ENCODE data around the gene CERS6.

CERS6 gene

DNA sequence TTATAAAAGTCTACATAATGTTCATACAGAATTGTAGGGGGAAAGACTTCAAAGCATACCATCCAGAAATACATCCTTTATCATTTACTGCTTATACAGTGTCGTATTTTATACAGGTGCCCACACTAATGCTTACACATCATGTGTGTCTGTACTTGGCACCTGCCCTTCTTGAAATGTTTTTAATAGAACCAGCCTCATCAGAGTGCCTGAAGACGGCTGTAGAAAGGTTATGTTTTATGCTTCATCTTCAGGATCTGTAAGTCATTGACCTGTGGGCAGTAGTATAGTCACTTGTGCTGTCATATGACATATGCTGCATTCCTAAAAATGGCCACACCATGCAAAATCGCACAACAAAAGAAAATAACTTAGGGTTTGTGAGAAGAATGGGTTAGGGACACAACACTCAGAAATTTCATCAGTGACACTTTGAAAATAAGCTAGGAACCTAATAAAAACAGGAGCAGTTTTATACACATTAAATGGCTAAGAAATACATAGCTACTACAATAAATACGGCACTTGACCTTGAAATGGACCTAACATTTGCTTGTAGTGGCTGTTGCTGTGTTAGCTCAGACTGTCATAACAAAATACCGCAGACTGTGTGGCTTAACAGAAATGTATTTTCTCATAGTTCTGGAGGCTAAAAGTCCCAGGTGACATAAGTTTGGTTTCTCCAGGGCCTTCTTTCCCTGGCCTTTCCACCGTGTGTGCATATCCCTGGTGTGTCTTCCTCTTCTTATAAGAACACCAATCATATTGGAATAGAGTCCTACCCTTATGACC lies 112.6 kb downstream of the CERS6 start:
- H3K27ac Mint-ChIP-seq: no peak overlapping the region
- no peaks in the 10 kb centered on the region for H3K9me3 Mint-ChIP-seq
- no peak for ATAC-seq (replicated peaks)
- H3K4me1 Mint-ChIP-seq (ENCODE audit: low read depth in 2 of 2): no peaks in the 10 kb centered on the region
- H3K27me3 Mint-ChIP-seq: no peaks in the 10 kb centered on the region
- no peak overlapping the region for H3K4me3 Mint-ChIP-seq
- no peaks in the 10 kb centered on the region for H3K36me3 Mint-ChIP-seq (ENCODE audit: insufficient read depth)
- no peak for DNase-seq

DNA sequence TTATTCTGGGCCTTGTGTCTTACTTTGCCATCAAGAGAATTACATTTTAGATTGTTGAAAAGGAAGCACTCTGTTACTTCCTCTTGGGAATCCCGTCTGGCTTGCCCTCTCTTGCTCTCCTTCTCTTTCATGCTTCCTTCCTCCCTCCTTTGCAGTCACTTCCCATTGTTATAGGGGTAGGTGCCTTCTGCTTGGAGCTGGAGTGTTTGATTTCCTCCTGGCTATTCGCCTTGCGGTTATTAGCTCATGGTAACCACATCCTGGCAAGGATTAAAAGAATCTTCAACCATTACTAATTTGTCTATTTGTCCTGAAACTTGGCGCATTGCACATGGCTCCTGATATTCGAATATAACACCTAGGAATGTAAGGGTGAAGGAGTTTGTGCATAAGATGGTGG lies 115.0 kb downstream of the CERS6 start:
- ATAC-seq (replicated peaks) (no peak), DNase-seq (no peak)
- Mint-ChIP-seq H3K27ac (no peak overlapping the region), H3K9me3 (no peaks in the 10 kb centered on the region), H3K4me1 (ENCODE audit: low read depth in 2 of 2) (no peaks in the 10 kb centered on the region), H3K4me3 (no peak overlapping the region), H3K27me3 (no peaks in the 10 kb centered on the region), H3K36me3 (ENCODE audit: insufficient read depth) (no peaks in the 10 kb centered on the region)

DNA sequence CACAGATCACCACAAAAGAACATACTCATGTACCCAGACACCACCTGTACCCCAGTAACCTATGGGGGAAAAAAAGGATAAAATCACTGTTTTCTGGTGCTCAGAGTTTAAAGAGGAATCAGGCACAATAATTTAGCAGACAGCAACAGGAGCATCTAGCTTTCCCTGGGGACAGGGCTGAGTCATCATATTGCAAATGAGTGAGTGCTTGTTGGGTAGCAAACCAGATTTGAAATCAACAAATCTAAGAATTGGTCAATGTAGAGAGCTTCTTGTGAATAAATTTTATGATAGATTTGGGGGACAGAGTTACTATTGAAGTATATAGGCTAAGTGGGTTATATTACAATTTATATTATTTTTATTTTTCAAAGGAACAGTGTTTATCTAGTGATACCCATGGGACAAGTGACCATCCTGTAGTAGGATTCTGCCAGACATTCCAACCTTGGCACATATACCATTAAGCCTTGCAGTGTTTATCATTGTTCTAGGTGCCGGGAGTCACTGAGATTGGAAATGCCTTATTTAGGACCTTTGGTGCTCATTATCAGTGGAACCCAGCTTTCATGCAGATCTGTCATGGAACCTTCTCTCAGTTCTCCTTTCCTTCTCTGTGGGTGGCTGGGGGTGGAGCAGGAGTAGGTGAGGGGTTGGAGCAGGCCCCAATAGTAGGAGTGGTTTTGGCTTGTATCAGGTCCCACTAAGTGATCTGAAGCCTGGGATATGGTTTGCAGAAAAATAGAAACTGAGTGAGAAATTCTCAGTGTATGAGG lies 117.2 kb downstream of the CERS6 start:
- Mint-ChIP-seq H3K4me3 (no peak overlapping the region), H3K27ac (no peak overlapping the region), H3K4me1 (ENCODE audit: low read depth in 2 of 2) (no peaks in the 10 kb centered on the region), H3K27me3 (no peaks in the 10 kb centered on the region), H3K9me3 (no peaks in the 10 kb centered on the region), H3K36me3 (ENCODE audit: insufficient read depth) (no peaks in the 10 kb centered on the region)
- no peak for ATAC-seq (replicated peaks)
- DNase-seq: no peak

DNA sequence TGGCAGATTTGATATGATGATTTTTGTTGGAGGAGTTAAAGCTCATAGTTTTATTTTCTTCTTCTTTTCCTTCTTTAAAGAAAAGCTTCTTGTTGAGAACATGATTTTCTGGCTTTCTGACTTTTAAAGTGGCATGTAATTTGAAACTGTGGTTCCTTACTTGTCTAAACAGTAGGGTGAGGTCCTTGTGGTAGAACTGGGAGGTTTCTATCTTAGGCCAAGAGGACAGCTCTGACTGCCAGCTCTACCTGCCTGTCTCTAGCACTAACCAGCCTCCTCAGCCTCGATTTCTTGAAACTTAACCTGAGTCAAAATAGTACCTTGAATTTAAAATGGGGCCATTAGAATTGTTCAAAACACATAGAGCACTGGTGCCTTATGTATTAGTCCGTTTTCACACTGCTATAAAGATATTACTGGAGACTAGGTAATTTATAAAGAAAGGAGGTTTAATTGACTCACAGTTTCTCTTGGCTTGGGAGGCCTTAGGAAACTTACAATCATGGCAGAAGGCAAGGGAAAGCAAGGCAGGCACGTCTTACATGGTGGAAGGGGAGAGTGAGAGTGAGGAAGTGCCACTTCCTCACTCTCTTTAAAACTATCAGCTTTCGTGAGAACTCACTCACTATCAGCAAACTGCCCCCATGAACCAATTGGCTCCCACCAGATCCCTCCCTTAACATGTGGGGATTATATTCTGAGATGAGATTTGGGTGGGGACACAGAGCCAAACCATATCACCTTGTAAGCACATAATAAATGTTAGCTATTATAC lies 119.0 kb downstream of the CERS6 start:
- no peaks in the 10 kb centered on the region for H3K9me3 Mint-ChIP-seq
- no peak overlapping the region for H3K4me3 Mint-ChIP-seq
- H3K27ac Mint-ChIP-seq: no peak overlapping the region
- DNase-seq (no peak), ATAC-seq (replicated peaks) (no peak)
- no peaks in the 10 kb centered on the region for H3K36me3 Mint-ChIP-seq (ENCODE audit: insufficient read depth)
- H3K27me3 Mint-ChIP-seq: no peaks in the 10 kb centered on the region
- H3K4me1 Mint-ChIP-seq (ENCODE audit: low read depth in 2 of 2): no peaks in the 10 kb centered on the region

DNA sequence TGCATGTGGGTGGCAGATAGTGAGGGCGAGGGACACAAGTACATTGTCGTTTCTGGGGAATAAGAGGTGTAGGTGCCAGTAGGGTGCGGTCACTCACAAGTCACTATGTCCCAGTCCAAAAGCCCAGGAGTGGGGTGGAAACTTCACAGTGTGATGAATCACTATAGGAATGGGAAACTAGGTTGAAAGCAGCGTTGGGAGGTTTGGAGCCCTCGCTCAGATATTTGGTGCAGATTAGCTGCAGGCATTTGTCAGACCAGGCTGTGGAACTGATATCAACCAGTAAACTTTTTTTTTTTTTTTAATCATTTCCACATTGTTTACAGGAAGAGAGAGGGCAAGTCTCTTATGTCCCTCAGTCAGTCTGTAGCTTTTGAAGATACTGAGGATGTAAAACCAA lies 121.8 kb downstream of the CERS6 start:
- no peaks in the 10 kb centered on the region for H3K27me3 Mint-ChIP-seq
- H3K27ac Mint-ChIP-seq: no peak overlapping the region
- no peak overlapping the region for H3K4me3 Mint-ChIP-seq
- no peaks in the 10 kb centered on the region for H3K36me3 Mint-ChIP-seq (ENCODE audit: insufficient read depth)
- no peaks in the 10 kb centered on the region for H3K9me3 Mint-ChIP-seq
- no peak for ATAC-seq (replicated peaks)
- no peak for DNase-seq
- peaks cover 0 to 2% of the 10 kb centered on the region in 2 donors for H3K4me1 Mint-ChIP-seq (ENCODE audit: low read depth in 2 of 2)

DNA sequence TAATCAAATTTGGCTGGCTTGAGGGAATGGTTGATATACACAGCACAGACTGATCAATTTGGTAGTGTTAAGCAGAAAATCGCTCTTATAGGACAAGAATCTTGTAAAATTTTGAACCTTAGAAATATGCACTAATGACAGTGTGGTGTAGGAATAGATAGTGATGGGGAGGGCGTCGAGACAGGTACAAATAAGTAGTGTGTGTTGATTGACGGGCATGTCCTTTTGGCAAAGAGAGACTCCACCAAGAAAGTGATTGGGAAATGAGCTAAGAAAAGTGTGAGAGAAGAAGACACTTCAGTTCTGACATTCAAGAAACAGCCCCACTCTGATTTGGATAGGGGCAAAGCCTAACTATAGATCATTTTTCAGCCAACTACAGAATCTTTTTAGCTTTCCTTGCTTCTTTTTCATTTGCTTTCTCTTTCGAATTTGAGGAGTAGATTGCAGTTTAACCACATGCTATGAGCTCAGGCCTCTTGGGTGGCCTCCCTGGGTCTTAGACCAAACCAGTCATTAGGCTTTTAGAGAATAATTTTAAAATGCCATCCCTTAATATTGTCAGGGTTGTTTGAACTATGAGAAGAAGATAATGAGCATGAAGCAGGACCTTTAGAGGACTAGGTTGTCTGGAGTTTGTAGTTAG lies 127.1 kb downstream of the CERS6 start:
- H3K4me3 Mint-ChIP-seq: no peak overlapping the region

DNA sequence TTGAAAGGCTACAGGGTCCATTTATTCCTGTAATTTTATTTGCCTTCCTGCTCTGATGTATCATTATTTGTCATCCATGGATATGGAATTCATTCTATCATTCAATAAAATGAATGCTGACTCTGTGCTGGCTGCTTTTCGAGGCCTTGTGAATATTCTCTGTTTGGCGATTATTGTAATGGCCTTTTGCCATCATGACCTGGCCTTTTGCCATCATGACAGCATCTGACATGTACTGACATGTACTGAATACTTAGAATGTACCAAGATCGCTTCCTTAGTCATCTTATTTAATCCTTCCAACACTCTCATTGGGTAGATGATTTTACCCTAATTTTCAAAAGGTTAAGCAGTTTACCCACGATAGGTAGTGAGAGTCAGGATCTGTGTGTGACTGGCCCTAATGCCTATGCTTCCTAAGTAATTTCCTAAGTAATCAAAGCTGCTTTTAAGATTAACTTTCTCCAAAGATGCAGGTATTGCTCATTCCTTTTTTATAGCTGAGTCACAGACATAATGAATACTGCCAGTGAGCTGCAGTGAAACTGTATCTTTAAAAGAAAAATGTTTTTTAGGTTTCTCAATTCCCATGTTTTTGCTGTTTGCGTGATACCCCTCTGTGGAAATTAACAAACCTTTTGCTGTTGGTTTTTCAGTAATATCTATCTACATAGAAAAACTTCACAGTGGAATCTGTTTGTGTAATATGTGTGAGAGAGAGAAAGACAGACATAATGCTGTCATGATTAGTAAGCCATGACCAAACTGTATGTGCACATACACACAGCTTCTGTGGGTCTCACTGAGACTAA lies 127.8 kb downstream of the CERS6 start:
- peaks cover 4% of the 10 kb centered on the region for H3K36me3 Mint-ChIP-seq (ENCODE audit: insufficient read depth)
- no peak for ATAC-seq (replicated peaks)
- H3K27me3 Mint-ChIP-seq: no peaks in the 10 kb centered on the region
- no peak overlapping the region for H3K4me3 Mint-ChIP-seq
- no peaks in the 10 kb centered on the region for H3K9me3 Mint-ChIP-seq
- peak overlapping the region in 1 of 2 donors; percentile 15 for H3K27ac Mint-ChIP-seq
- DNase-seq: no peak
- peaks cover 0 to 6% of the 10 kb centered on the region in 2 donors for H3K4me1 Mint-ChIP-seq (ENCODE audit: low read depth in 2 of 2)

More for the DNA sequence above, 127.1 kb downstream of the CERS6 start:
- DNase-seq: no peak
- no peaks in the 10 kb centered on the region for H3K9me3 Mint-ChIP-seq
- peak overlapping the region in 1 of 2 donors; percentile 35 for H3K27ac Mint-ChIP-seq
- H3K27me3 Mint-ChIP-seq: no peaks in the 10 kb centered on the region
- ATAC-seq (replicated peaks): peak; percentile 44
- H3K36me3 Mint-ChIP-seq (ENCODE audit: insufficient read depth): peaks cover 4% of the 10 kb centered on the region
- H3K4me1 Mint-ChIP-seq (ENCODE audit: low read depth in 2 of 2): peaks cover 0 to 6% of the 10 kb centered on the region in 2 donors

DNA sequence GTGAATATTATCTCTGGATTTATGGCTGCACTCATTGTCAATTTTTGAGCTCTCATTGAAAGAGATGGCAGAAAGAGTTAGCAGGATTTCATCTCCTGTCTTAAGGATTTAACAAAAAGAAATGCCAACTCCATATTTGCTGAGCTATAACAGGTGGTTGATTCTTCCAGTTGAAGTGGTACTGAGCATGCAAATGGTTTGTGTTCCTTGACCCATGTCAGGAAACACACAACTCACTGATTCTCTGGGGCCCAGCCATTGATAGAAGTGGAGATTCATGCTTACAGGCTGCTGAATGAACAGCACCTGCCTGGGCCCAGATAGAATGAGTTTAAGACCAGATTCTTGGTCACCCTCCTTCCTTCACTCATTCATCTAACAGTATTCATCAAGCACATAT lies 128.8 kb downstream of the CERS6 start:
- H3K4me3 Mint-ChIP-seq: no peak overlapping the region
- peaks cover 0 to 6% of the 10 kb centered on the region in 2 donors for H3K4me1 Mint-ChIP-seq (ENCODE audit: low read depth in 2 of 2)
- peaks cover 4% of the 10 kb centered on the region for H3K36me3 Mint-ChIP-seq (ENCODE audit: insufficient read depth)
- no peaks in the 10 kb centered on the region for H3K27me3 Mint-ChIP-seq
- H3K9me3 Mint-ChIP-seq: no peaks in the 10 kb centered on the region
- DNase-seq (no peak), ATAC-seq (replicated peaks) (no peak)
- H3K27ac Mint-ChIP-seq: no peak overlapping the region

DNA sequence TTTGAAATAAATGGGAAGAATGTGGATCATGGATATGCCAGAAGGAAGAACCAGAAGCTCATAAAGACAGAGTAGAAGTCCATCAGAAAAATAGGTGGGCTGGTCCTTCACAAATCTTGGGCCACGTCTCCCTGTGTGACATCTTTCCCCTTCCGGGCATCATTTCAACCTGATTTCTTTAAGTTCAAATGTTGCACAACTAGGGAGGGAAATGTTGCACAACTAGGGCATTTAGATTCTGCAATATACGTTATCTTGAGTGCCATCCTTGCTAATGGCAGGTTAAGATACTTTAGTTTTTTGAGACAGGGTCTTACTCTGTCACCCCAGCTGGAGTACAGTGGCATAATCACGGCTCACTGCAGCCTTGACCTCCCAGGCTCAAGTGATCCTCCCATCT lies 129.6 kb downstream of the CERS6 start:
- Mint-ChIP-seq H3K9me3 (no peaks in the 10 kb centered on the region), H3K4me1 (ENCODE audit: low read depth in 2 of 2) (peaks cover 0 to 6% of the 10 kb centered on the region in 2 donors), H3K27me3 (no peaks in the 10 kb centered on the region), H3K27ac (no peak overlapping the region), H3K36me3 (ENCODE audit: insufficient read depth) (peaks cover 4% of the 10 kb centered on the region), H3K4me3 (no peak overlapping the region)
- no peak for DNase-seq
- ATAC-seq (replicated peaks): no peak

DNA sequence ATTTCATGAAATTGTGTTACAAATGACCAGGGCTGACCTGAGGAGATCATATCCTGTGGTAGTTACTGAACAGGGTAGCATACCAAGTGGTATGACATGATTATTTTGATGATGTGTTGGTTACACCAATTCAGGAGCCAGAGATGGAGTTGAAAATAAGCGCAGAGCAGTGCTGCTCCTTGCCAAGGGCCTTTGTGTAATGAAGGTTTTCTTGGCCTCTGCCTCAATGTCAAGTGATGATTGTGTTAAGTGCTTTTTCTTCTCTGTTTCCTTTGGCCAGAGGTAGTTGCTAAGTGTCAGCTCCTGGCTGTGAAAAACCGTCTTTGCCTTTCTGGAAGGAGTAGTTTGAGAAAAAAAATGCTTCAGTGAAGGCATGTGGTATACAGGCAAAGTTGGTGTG lies 131.2 kb downstream of the CERS6 start:
- H3K9me3 Mint-ChIP-seq: no peaks in the 10 kb centered on the region
- peaks cover 0 to 6% of the 10 kb centered on the region in 2 donors for H3K27me3 Mint-ChIP-seq
- no peak for DNase-seq
- H3K27ac Mint-ChIP-seq: no peak overlapping the region
- H3K4me1 Mint-ChIP-seq (ENCODE audit: low read depth in 2 of 2): peaks cover 0 to 10% of the 10 kb centered on the region in 2 donors
- no peak overlapping the region for H3K4me3 Mint-ChIP-seq
- ATAC-seq (replicated peaks): no peak
- H3K36me3 Mint-ChIP-seq (ENCODE audit: insufficient read depth): peaks cover 4% of the 10 kb centered on the region

DNA sequence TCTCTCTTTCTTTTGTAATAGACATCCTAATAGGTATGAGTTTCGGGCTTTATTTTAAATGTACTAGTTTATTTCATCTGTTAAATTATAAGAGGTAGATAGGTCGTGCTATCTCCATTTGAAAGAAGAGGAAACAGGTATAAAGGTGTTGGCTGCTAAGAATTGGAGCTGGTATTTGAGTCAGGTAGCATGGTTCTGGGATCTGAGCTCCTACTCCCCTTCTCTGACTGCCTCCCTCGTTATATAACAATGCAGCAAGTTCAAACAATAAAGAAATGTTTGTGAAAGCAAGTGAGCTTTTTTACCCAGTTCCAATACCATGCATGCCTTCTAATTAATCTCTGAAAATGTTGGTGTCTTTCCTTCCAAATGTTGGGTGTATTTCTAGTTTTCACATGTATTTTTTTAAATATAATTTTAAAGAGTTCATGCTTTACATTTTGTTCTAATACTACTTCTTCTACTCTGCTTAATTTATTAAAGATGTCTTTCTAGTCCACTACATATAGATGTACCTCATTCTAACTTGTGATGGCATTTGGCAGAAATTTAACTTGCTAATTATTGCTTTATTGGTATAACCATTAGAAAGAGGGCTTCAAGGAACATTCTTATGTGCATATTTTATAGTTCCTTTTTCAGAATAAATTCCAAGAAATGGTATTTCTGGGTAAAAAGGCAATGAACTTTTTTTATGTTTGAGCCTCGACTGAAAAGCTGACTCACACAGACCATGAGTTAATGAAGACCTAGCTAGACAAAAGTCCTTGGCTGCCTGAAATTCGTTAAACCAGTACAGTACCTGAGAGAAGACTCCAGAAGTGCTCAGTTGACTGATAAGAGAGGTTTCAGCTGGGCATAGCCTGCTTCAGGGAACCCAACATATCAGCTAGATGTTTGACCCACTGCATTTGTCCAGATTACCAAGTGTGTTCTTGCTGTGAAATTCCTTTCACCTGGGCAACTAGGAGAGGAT lies 133.5 kb downstream of the CERS6 start:
- Mint-ChIP-seq H3K27me3 (peaks cover 0 to 13% of the 10 kb centered on the region in 2 donors), H3K36me3 (ENCODE audit: insufficient read depth) (peaks cover 4% of the 10 kb centered on the region), H3K9me3 (no peaks in the 10 kb centered on the region), H3K4me3 (no peak overlapping the region), H3K27ac (no peak overlapping the region), H3K4me1 (ENCODE audit: low read depth in 2 of 2) (peaks cover 0 to 5% of the 10 kb centered on the region in 2 donors)
- DNase-seq (no peak), ATAC-seq (replicated peaks) (no peak)
